HS-5 (cell line): ENCODE results near the gene DERA.
A peak's percentile ranks its signal among the peaks of the same experiment; 100 is the strongest.
"Not testable (repeated sequence)": the region's sequence is repeated elsewhere in the genome, so short reads cannot be mapped to it uniquely, and the experiment has no call there.

Source experiments
- DNase-seq: peaks from one replicate; pipeline ENCODE4 v3.0.0-alpha.2; 2012; ENCODE audit warnings: low read depth

Gene DERA

DNA sequence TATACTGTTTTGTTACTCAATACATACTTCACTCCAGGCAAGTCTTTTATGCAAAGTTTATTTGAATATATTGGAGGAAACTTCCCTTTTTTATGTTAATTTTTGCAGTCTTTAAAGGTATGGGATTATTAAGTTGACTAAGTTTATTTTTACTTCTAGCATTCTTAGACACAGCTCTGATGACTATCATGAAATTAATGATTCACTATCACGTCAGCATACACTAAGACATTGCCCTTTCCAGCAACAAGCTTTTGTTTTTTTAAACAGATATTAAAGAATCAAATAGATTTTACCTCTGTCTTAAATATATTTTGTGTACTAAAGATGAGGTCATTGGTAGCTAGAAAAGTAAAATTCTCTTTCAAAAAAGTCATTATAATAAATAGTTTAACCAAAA, 52.1 kb downstream of the DERA start:
- DNase-seq = no peak

DNA sequence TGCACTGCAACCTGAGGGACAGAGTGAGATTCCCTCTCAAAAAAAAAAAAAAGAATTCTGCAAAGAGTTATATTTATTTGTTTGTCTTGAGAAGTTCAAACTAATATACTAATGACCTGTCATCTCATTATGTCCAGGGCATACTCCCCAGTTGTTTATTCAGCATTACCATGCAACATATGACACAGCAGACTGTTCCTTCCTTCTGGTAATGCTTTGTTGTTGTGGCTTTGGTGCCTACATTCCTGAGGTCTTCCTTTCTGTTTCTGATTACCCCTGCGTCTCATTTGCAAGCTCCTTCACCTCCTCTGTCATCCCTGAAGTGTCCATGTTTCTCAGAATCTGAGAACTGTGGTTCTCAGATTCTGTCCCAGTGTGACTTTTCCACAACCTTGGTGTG, 55.3 kb downstream of the DERA start:
- no peak for DNase-seq

- DNase-seq = not testable (repeated sequence)
Measured at GRCh38 chr12:15967053-15967452, 55.9 kb downstream of the DERA start.

DNA sequence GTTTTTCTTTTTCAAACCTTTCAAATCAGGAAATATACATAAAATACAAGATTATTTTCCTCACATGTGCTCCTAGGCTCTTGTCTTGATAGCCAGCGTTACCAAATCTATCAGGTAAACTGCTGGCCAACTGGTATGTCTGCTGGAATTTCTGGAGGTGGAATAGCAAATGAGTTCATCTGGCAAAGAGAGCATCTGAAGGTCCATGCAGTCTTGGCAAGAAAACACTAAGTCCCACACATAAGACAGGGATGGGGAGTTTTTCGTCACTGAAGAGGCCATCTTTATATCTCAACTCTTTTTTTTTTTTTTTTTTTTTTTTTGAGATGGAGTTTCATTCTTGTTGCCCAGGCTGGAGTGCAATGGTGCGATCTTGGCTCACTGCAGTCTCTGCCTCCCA, 60.1 kb downstream of the DERA start:
- no peak for DNase-seq

DNA sequence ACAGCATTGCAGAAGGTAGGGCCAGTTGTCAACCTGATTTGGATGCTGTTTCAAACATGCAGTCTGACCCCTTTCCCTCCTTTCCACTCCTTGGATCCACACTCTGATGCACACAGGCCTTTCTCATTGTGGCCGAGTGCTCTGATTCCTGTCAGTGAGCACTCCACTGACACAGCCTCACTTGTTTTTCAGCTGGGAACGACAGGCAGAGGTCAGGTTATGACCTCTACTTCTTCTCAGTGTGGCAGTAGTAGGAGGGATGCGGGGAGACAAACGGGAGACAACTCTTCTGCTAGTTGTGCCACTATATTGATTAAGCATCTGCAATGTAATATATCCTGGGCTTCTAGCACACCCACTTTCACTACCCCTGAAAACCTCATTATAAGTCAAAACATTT, 61.8 kb downstream of the DERA start:
- DNase-seq = no peak

DNA sequence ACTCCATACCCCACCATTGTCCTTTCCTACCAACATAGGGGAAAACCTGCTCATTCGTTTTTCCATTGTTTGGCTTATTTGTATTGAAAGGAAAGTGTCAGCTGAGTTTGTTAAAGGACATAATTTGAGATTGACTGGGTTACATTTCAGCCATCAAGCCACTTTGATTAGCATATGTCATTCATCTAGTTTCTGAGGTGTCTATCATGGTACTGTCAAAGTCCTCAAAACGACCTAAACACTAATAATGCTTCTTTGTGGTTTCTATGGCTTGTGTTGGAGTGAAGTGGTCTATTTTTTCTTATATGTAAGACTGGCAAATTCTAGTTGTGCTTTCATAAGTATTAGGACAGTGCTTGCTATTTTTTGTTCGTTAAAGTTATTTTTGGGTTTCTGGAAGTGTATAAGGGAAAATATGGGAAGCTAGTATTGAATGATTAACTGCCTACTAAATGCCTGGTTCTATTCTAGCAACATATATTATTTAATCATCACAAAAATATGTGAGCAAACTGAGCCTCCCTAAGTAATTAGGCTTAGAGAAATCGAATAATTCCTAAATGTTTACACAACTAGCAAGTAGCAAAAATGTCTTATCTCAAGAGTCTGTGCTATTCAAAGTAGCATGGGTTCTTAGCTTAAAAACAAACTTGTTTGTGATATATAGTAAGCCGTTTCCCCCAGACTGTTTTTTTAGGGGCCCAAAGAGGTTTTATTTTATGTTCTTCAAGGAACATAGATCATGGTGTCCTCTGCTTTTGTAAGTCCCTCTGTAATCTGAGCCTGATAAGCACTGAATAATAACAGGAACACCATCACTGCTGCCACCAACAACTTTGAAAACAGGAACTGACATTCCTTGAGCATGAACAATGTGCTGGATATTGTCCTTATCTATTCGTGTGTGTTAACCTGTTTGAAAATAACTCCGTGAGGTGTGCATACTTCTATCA, 67.1 kb downstream of the DERA start:
- DNase-seq = no peak

DNA sequence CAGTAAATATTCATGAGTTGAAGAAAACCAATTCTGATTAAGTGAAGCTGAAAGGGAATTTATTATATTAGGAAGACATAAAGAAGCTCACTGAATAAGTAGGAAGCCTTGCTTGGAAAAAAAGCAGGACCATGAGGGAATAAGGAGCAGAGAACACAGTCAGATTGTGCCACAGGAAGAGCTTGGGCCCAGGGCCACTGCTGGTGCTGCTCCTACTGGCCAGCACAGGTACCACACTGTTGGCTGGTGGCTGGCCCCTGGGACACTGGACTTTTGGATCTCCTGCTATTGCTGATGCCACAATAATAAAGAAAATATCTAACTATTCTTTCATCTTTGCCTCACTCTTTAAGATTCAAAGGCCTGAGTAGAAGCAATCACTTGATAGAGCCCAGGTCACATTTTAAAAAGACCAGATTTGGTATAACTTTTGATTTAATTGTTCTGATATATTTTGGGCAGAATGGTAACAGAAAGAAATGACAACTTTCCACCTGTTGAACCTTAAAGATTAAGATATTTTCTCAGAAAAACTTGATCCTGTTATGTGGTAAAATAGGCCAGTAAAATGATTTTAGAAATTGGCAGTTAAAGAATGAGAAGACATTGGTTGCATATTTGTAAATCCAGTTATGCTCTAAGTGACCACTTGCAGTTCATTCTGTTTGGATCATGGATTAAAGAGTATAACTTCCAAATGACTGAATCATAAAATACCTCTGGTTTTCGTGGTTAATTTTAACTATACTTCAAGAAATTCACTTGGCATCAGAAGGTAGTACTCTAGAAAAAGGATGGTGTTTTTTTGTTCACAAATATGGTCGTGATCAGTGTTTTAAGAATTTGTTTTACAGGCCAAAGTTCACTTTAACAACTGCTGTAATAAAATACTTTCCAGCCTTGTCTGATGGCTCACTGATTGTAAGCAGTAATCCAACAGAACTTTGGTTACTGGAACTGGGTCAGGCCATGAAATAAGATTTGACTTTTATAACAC, 68.3 kb downstream of the DERA start:
- DNase-seq = peak; percentile 82

GRCh38 chr12:15982071-15982470, 70.9 kb downstream of the DERA start:
- no peak for DNase-seq

- DNase-seq = no peak
Measured at GRCh38 chr12:15982471-15982870, 71.3 kb downstream of the DERA start.

DNA sequence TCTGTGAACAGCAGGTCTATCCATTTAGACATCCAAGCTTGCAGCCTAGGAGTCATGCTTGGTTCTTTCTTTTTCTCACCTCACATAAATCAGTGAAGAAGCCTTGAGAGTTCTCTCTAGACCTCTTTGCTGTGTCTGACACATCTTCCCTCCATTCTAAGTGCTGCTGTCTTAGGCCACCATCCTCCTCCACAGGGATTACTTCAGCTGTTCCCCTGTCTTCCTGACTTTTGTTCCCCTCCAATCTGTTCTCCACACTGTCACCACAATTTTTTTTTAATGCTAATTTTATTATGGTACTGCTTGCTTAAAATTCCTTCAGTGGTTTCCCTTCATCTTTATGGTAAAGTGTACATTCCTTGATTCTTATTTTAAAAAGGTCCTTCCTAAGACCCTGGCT, 71.8 kb downstream of the DERA start:
- DNase-seq = no peak

DNA sequence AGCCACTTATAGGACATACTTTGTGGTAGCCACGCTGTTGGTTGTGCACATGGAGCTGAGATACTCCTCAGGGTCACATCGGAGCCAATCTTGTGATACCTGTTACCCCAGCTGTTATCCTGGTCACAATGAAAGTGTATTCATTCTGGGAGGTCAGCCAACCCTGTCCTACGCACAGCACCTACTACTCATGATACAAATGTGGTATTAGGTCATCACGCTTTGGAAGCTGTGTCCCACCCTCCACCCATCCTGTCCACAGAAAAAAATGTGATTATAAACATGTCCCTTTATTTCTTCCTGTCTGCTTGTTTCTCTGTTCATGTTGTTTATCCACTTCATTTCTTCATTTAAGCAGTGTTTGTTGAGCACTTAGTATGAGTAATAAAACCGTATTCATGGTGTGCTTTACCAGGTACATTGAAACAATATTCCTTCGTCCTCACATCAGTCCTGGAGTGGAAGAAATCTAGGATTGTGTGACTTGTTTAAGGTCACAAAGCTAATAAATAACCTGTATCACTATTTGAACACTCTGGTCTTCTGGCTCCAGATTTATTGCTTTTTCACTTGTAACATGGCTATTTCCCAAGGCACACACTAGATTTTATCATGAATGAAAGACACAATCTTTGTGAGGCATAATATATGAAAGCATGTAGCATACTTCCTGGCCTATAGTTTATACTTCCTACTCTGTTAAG, 73.1 kb downstream of the DERA start:
- DNase-seq = no peak

DNA sequence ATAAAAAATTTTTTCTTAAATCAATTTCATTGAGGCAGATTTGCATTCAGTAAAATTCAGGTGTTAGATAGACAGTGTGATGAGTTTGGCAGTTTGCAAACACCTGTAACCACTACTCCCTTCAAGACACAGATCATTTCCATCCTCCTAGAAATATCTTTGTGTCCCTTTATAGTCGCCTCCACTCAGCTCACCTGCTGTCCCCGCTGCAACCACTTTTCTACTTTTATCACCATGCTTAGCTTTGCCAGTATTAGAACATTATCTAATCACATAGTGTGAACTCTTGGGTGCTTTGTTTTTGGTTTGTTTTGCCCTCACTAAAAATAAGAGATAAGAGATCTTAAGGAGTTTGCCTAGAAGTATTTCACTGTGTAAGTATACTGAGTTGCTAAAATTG, 73.8 kb downstream of the DERA start:
- DNase-seq = no peak

- no peak for DNase-seq
Measured at GRCh38 chr12:15987696-15988095, 76.6 kb downstream of the DERA start.

- DNase-seq = no peak
Measured at GRCh38 chr12:15988983-15989755, 78.0 kb downstream of the DERA start.

DNA sequence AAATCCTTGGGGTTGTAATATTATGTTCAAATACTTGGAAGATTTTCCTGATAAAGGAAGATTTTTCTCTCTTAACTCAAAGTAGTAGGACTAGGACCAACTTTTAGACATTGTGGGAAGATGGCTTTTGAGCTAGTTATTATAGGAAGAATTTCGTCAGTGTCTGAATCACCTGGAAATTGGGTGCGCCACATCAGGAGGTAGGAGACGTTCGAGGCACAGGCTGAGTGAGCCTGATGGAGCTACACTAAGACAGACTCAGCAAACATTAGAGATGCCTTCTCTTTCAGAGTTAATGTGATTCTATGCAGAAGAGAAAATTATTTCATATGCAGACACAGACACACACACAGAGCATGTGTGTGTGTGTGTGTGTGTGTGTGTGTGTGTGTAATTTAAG, 84.7 kb downstream of the DERA start:
- no peak for DNase-seq

DNA sequence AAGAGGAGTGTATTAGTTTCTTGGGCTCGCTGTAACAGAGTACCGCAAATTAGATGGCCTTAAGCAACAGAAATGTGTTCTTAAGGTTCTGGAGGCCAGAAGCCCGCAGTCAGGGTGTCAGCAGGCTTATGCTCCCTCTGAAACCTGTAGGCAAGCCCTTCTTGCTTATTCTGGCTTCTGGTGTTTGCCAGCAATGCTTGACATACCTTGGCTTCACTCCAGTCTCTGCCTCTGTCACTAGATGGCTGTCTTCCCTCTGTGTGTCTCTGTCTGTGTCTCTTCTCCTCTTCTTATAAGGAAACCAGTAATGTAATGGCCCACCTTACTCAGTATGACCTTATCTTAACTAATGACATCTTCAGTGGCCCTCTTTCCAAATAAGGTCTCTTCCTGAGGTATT, 85.1 kb downstream of the DERA start:
- no peak for DNase-seq

DNA sequence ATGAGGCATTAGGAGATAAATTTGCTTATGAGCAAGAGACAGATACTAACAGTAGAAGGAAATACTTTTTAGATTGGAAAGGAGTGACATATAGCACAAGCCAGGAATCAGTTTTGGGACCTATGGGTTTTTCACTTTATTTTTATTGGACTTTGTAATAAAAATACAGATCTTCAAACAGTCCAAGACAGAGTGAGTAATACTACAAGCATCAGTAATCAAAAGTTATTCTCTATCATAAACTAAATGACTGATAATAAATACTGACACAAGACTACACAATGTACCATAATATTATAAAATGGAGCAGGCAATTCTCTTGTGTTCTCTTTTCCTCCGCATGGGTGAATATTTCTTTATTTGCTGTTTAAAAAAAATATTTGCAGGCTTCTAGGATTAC, 85.8 kb downstream of the DERA start:
- no peak for DNase-seq

DNA sequence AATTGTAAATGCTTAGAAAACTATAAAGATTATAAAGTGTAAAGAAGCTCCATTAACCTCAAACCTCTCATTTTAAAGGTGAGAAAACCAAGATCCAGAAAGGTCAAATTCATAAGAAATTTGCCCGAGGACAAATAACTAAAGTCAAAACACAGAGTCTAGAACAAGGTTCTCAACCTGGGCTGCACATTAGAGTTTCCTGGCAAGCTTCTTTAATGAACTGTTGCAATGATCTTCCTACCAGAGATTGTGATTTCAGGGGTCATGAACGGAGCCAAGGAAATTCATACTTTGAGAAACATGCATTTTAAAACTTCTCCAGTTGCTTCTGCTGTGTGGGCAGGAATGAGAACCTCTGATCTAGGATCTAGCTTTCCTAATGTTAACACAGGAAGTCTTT, 86.8 kb downstream of the DERA start:
- DNase-seq = no peak

GRCh38 chr12:16002880-16003279, 91.7 kb downstream of the DERA start:
- DNase-seq = no peak

- DNase-seq = no peak
Measured at GRCh38 chr12:16003460-16003859, 92.3 kb downstream of the DERA start.

DNA sequence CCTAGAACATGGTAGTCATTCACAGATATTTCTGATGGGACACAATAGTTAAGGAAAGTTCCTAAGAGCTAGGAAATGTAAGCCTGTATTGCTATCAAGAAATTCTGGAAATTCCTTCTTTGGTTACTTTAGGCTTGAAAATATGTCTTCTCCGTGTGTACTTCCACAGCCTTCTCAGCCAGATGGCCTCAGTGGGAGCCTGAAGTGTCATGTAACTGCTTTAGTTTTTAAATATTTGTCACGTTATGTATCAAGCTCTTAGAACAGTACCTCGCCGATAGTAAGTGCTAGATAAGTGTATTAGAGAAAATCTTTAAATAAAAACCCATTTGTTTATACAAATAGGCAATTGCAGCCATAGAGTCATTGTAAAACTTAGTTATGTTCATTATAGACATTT, 95.6 kb downstream of the DERA start:
- no peak for DNase-seq
